Measurements from ENCODE around the gene FCGR3A. TPM values are rescaled to one million over a fixed set of nuclear protein-coding genes. Genes with fewer than 3 reads are reported as not detected.
"Not testable (repeated sequence)": the region's sequence is repeated elsewhere in the genome, so short reads cannot be mapped to it uniquely, and the experiment has no call there.

The FCGR3A gene
- total RNA-seq (ENCODE audit: low replicate concordance), result not detected in 2 replicates

- no peak within 1 kb of the TSS for H3K4me3 ChIP-seq (ENCODE audit: low read depth, low read length)
- TF ChIP-seq CTCF (IDR thresholded peaks at IDR 0.05; ENCODE audit: insufficient read depth, low read length), result no peak
- DNase-seq (ENCODE audit: low read depth), result no peak
These were observed at the start of gene FCGR3A for GRCh38 chr1:161549652-161550051. FCGR3A (minus strand) TSS chr1:161549818; CDS start chr1:161549736, 82 bp downstream.

GRCh38 chr1:161597077-161597476 lies 47.5 kb upstream of the FCGR3A start:
- DNase-seq (ENCODE audit: low read depth); H3K4me3 ChIP-seq (ENCODE audit: low read depth, low read length): not testable (repeated sequence)

- DNase-seq (ENCODE audit: low read depth); H3K4me3 ChIP-seq (ENCODE audit: low read depth, low read length): not testable (repeated sequence)
These were observed 46.0 kb upstream of the FCGR3A start for GRCh38 chr1:161595583-161595982.

GRCh38 chr1:161595173-161595572 lies 45.6 kb upstream of the FCGR3A start:
- DNase-seq (ENCODE audit: low read depth); H3K4me3 ChIP-seq (ENCODE audit: low read depth, low read length): not testable (repeated sequence)

- H3K4me3 ChIP-seq (ENCODE audit: low read depth, low read length); DNase-seq (ENCODE audit: low read depth): not testable (repeated sequence)
These were observed 44.8 kb upstream of the FCGR3A start for GRCh38 chr1:161594269-161594984.

- H3K4me3 ChIP-seq (ENCODE audit: low read depth, low read length); DNase-seq (ENCODE audit: low read depth): not testable (repeated sequence)
These were observed 43.6 kb upstream of the FCGR3A start for GRCh38 chr1:161593092-161593755.

- DNase-seq (ENCODE audit: low read depth); H3K4me3 ChIP-seq (ENCODE audit: low read depth, low read length): not testable (repeated sequence)
These were observed 43.0 kb upstream of the FCGR3A start for GRCh38 chr1:161592586-161592985.

- DNase-seq (ENCODE audit: low read depth); H3K4me3 ChIP-seq (ENCODE audit: low read depth, low read length): not testable (repeated sequence)
These were observed 40.3 kb upstream of the FCGR3A start for GRCh38 chr1:161589920-161590319.

GRCh38 chr1:161589365-161589764 lies 39.7 kb upstream of the FCGR3A start:
- not testable (repeated sequence) for DNase-seq (ENCODE audit: low read depth); H3K4me3 ChIP-seq (ENCODE audit: low read depth, low read length)

- H3K4me3 ChIP-seq (ENCODE audit: low read depth, low read length); DNase-seq (ENCODE audit: low read depth): not testable (repeated sequence)
These were observed 39.0 kb upstream of the FCGR3A start for GRCh38 chr1:161588596-161588995.

GRCh38 chr1:161582882-161583281 lies 33.3 kb upstream of the FCGR3A start:
- DNase-seq (ENCODE audit: low read depth); H3K4me3 ChIP-seq (ENCODE audit: low read depth, low read length): not testable (repeated sequence)

- H3K4me3 ChIP-seq (ENCODE audit: low read depth, low read length); DNase-seq (ENCODE audit: low read depth): not testable (repeated sequence)
These were observed 31.4 kb upstream of the FCGR3A start for GRCh38 chr1:161580879-161581537.

- not testable (repeated sequence) for H3K4me3 ChIP-seq (ENCODE audit: low read depth, low read length); DNase-seq (ENCODE audit: low read depth)
These were observed 30.4 kb upstream of the FCGR3A start for GRCh38 chr1:161579856-161580507.

- DNase-seq (ENCODE audit: low read depth); H3K4me3 ChIP-seq (ENCODE audit: low read depth, low read length): not testable (repeated sequence)
These were observed 27.1 kb upstream of the FCGR3A start for GRCh38 chr1:161576676-161577075.

- not testable (repeated sequence) for H3K4me3 ChIP-seq (ENCODE audit: low read depth, low read length); DNase-seq (ENCODE audit: low read depth)
These were observed 22.1 kb upstream of the FCGR3A start for GRCh38 chr1:161571703-161572102.

GRCh38 chr1:161566602-161566960 lies 17.0 kb upstream of the FCGR3A start:
- H3K4me3 ChIP-seq (ENCODE audit: low read depth, low read length); DNase-seq (ENCODE audit: low read depth): not testable (repeated sequence)

- H3K4me3 ChIP-seq (ENCODE audit: low read depth, low read length); DNase-seq (ENCODE audit: low read depth): not testable (repeated sequence)
These were observed 13.9 kb upstream of the FCGR3A start for GRCh38 chr1:161563522-161563921.

Data from fibroblast of the aortic adventitia (primary cell).